NCI-H2196 treated with DMSO at 0.1 percent for 48 hours (cell line): ENCODE measurements around the gene CISD3.

Experiments
- DNase-seq: peaks from one replicate; lab custom pipeline; 2025; ENCODE audit not compliant: unreplicated experiment; lab: John Stamatoyannopoulos, UW

The CISD3 gene

DNA sequence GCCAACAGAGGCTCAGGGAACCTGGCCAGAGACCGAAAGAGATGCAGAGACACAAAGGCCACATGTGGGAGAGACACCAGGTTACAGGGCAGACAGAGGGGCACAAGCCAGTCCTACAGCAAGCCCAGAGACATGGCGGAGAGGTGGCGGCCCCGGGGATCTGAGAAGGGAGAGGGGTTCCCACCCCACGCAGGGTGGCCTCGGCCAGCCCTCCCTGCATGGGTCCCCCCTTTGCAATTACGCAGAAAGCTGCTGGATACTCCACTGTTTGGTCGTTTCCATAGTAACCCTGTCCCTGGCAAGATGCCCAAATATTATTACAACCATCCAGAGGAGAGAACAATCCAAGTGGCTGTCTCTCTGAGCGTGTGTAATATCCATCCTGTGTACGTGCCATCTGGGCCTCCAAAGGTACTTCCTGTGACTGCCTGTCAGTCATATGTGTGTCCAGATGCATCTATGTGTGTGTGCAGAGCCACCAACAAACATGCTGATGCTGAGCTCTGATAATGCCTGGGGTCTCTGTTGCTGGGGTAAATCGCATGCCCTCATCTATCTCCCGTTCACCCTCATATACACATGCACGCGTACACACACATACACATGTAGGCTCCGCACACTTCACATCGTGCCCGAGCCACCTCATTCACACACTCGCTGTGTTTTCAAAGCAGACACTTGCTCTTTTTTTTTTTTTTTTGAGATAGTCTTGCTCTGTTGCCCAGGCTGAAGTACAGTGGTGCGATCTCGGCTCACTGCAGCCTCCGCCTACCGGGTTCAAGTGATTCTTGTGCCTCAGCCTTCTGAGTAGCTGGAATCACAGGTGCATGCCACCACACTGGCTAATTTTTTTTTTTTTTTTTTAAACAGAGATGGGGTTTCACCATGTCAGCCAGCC is 12.5 kb downstream of the CISD3 start:
- peak; percentile 34 for DNase-seq

DNA sequence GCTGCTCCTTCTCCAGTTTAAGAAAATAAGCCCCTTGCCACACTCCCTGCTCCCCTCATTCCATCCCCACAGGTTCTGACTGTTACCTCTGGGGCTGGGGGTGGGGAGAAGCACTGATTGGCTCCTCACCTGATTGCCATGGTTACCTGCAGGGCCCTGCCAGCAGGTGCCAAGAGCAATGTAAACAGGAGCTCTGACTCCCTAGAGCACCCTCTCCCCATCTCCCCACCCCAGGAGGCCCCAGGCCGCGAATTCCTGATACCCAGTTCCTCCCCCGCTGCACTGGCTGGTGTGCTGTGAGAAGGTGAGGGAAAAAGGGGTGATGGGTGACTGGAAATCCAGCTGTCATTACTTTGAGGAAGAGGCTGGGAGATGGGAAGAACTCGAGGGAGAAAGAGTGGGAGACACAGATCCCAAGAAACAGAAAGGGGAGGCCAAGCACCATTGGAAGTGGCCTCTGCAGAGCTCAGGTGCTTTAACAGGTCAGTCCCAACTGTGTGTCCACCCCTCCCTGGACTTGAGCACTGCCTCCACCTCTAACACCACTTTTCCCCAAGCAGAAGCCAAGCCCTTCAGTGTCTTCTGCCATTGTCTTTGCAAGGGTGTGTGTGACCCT is 13.5 kb downstream of the CISD3 start:
- DNase-seq: peak; percentile 11

DNA sequence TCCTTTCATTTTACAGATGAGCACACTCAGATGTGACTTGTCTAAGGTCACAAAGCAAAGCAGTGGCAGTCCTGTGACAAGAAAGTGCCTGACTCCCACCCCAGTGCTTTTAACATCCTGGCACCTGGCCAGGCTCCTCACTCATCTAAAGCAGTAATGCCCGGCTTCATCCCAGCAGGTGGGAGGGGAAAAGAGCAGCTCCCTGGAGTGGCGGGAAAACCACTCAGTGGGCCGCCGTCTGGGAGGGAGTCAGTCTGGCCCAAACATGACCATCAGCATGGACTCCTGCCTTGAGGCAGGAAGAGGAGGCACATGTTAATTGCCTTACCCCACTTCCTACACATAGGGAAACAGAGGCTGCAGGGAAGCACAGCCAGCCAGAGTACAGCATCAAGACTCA is 15.4 kb downstream of the CISD3 start:
- DNase-seq: no peak

DNA sequence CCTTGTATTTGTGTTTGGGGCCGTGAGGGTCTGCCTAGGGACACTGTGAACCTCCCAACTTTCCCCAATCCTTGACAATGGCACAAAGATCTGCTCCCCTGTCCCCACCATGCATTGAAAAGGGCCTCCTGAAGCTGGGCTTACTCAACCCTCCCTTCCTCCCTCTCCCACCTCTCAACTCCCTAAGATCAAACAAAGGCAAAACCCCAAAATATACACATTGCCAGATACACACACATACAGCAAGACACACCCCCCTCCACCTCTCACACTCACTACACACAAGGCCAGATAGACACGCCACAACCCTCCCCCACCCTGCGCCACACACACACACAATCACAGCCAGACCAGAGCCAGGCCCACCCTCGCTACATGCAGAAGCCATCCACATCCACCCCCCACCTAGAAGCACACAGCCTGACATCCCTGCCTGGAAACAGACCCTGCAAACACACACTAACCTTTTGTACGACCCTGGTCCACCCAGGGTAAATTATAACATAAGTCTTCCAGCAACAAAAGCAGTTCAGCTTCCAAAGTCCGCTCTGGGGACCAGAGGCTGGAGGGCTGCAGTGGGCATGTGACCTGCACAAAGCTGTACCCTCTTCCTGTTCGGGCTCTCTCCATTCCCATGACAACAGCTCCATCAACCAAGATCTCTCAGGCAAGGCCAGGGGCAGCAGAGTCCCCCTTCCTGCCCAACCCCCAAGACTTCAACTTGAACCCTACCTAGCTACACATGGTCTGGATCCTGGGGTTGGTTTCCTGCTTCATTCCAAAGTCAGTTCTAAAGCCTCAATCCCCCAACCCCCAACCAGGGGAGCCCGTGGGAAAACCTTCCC is 16.1 kb downstream of the CISD3 start:
- DNase-seq: no peak

DNA sequence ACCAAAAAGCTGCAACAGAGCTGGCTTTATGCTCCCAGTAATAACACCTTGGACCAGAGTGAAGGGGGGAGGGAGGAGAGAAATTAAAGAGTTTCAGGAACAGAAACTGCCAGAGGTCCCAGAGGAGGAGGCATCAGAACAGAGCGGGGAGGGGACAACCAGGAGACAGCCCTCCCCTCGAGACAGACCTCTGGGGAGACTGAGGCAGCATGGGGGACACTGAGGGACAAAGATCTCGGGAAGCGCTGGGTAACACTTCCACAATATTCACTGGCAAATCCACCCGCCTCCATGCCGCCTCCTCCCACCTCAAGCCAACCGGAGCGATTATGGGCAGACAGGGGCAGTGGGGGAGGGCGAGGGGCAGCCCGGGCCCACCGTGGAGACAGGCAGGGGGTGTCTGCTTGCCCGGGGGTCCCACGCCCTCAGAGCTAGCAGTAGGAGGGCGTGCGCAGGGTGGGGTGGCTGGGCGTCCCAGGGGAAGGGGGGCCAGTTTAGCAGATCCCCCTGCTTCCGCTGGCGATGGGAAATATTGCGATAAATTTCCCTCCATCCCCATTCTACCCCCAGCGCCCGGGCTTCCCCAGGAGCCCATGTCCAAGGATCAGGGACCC is 16.8 kb downstream of the CISD3 start:
- no peak for DNase-seq

DNA sequence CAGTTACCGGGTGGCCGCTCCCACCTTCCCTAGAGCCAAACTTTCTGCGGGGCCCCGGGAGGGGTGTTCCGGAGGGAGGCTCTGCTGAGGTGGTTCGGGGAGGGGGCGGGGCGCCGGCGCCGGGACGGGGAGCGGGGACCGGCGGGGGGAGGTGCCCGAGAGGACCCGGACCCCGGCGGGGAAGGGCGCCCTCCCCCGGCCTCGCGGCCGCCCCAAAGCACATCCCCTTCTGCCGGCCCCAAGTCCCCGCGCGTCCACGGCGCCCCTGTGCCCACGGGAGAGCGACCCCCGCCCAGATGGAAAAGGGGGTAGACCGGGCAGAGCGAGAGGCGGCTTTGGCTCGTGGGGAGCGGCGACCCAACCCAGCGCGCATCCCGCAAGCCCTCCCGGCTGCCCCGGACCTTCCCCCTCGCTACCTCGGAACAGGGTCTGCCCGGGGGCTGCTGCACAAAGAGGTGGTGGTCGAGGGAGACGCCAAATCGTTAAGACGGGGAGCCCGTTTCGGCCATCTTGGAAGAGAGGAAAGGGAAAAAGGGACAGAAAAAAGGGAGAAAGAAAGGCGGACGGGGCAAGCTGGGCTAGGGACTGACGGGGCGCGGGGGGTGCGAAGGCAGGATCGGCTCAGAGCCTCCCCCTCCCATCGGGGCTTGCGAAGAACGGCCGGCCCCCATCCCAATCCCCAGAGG is 17.5 kb downstream of the CISD3 start:
- no peak for DNase-seq

DNA sequence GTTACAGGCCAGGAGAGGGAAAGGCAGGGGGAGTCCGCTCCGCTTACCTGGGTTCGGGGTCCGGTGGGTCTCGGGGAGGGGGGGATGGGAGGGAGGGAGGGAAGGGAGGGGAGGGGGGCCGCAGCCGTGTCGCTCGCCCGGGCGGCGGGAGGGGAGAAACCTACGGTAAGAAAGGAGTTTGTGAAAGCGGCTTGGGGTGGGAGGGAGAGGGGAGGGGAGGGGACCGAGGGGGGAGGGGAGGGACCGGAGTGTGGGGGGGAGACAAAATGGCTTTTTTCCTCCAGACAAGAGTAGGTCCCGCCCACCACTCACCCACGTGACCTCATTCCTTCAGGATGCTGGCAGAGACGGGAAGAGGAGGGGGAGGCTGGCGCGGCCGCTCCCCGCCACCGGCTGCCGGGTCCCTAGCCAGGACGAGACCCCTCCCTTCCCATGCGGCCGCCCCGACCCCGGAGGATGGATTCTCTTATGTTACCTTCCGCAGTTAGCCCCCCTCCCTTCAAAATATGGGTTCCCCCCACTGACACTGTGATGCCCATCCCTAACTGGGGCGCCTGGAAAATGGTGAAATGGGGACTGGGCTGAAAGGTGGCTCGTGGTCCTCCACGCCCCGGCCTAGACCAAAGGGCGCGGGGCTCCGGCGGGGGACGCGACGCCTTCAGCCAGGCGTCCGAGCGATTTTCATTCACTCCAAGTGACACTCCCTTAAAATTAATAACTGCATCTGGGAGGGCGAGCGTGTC is 18.2 kb downstream of the CISD3 start, which contains the start of gene PCGF2:
Gene PCGF2 (minus strand): TSS at position 188 of the 743 bp plus-strand sequence. CDS start 7,934 bp downstream, outside the sequence.
- DNase-seq: peak; percentile 14

DNA sequence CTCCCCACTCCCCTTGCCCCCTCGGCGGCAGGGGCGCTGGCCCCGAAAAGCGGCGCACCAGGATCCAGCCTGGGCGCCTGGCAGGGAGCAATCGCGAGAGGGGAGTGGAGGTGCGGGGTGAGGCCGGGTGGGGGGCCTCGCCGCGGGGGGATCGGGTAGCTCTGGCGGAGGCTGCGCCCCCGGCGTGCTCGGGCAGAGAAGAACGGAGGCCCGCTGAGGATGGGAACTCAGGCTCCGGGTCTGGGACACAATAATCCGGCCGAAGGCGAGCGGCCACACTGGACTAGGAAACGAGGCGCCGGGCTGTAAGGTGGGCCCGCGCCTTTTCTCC is 18.7 kb downstream of the CISD3 start:
- no peak for DNase-seq

DNA sequence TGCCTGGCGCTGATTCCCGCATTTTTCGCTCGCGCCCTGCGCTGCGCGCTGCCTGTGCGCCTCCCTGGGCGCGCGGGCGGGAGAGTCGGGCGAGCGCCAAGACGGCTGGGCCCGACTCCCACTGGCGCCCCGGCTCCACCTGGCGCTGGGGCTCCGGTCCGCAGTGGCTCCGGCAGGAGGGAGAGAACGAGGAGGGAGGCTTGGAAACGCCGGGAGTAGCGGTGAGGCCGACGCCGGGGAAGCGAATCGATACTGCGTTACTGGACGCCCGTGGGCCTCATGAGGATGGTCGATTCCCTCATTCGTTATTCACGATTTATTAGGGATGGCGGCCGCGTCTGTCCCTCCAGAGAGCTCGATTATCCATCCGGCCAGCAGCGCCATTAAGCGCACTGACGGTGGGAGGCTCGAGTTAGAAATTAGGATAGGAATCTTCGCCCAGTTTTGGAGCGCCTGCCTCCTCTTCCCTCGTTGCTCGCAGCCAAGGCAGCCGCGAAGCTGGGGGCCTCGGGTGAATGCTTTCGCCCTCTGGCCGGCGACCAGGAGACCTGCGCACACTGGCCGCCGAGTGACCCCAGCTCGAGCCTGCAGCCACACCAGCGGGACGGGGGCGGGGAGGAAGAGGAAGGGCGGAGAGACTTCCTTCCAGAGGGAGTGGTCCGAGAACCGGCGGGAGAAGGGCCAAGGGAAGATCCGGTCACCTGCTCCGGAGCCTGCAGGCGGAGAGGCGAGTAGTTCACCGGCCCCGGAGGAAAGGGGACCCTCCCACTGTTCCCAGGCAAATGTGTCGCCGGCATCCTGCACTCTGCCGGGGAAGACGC is 19.3 kb downstream of the CISD3 start:
- peak; percentile 33 for DNase-seq

DNA sequence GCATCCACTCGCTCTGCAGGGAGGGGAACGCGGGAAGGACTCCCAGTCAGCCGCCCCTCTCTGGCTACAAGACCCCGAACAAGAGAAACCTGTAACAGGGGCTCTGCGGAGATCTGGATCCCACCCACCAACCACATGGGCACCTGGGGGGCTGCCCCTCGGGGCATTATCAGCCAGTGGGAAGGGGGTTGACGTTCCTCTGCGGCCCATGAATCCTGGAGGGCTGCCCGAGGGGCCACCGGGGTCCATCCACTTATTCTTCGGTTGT is 19.8 kb downstream of the CISD3 start:
- no peak for DNase-seq

DNA sequence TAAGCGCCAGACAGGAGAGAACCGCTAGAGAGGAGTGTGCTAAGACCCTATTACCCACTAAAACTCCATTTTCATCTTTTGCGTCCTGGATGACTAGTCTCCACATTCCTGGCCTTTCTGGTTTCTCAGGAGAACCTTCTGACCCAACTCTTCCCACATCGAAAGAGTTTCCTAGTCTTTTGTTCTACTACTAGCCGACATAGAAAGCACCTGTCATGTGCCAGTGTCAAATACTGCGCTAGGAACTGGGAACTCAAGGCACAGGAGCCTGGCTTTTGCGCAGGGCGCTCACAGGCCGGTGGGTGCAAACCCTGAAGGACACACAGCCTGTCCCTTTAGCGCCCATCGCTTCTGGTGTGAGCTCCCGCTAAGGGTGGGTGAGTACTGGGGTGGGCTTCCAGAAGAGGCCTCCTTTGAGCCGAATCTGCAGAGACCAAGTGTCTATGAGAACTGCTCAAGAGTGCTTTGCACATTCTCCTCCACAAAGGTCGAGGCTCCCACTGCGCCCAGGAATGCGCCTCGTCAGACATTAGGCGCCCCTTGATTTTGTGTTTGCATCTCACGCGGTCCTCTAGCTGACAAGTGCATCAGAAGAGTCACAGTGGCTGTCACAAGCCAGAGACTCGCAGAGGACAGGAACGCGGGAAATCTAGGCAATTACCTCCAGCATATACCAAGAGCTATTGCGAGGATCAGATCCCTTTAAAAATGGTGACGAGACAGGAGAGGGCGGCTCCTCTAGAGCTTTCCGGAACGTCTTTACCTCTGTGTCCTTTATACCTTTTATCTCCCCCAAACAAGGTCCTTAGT is 20.4 kb downstream of the CISD3 start:
- no peak for DNase-seq

DNA sequence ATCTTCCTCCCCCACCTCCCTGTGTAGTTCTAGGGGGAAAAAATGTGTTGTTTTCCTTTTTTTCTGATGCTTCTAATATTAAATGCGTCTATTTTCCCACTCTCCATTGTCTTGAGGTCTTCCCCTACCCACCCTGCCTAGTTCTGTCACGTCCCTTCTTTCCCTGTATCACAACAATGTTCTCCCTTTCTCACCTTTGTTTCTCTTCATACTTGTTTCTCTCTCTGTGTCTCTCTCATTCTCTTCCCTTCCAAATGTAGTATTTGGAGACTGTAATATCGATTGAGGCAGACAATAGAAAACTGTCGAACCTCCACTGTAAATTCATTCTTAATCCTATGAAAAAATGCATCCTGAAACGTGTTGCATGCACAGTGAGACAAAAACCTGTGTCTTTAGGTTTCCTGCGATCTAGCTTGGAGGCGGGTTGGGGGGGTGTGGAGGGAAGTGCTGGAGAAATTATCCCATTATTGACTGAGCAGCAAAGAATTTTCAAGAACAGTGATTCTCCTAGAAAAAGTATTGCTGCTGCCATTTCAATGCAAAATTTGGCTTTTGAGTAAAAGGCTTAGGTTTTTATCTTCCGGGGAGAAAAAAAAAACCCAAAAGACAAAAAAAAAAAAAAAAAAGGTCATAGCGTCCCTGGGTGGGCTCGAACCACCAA is 21.1 kb downstream of the CISD3 start:
- DNase-seq: no peak

DNA sequence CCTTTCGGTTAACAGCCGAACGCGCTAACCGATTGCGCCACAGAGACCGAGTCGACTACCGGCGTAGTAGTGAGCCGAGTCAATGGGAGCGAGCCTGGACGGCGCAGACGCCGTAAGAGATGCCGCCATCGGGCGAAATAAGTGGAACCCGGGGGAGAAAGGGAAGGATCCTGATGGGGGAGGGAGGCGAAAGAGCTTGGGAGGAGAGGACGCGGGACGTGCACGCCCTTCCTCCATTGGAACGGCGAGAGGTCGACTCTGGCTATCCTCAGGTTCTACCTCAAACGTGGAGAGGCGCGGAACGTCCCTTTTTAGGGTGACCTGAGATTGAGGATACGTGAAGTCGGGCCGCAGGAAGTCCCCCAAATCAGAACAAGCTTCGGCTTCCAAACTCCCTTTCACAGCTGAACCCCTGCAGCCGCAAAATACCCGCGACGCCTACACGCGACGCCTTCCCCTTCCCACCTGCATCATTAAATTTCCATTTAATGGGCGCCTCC is 21.7 kb downstream of the CISD3 start:
- peak; percentile 43 for DNase-seq

DNA sequence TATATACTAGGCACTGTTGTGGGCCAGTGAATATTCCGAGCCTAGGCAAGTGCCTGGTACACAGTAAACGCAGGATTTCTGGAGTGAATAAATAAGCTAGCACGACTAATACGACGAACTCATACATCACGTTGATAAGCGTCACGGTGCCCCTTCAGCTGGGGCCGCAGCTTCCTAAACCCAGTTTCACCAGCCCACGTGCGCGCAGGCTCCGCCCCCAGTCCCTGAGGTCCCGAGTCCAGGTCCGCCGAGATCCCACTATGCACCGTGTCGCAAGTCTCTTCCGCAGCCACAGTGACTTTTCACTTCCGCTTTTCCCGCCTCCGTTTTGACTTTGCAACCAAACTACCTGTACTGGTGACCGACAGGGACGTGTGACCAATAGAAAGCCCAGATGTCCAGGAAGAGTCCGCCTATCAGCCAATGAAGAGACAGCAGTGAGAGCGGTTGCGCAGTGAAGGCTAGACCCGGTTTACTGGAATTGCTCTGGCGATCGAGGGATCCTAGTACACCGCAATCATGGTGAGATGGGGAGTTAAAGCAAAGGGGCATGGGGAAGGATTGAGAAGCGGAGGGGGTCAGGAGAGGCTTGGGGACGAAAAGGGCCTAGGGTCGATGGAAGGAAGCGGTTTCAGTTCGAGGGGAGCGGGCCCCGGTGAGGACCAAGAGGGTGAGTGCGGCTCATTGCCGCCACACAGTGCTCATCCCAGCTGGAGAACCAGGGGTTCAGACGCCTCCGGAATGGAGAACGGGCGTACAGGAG is 22.3 kb downstream of the CISD3 start, which contains the start of gene PSMB3:
Gene PSMB3 (plus strand): TSS at position 434 of the 763 bp plus-strand sequence. CDS start 86 bp downstream, at position 520.
- peak; percentile 91 for DNase-seq

DNA sequence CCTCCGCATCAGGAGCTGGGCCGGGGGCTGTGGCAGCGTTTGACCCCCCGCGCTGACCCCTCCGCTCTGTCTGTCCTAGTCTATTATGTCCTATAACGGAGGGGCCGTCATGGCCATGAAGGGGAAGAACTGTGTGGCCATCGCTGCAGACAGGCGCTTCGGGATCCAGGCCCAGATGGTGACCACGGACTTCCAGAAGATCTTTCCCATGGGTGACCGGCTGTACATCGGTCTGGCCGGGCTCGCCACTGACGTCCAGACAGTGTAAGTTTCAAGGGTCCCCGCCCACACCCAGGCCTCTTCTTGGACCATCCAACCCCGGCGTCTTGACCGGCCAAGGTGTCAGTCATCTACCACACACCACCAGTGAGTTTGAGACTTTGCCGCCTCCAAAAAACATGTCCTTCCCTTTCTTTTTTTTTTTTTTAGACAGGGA is 22.9 kb downstream of the CISD3 start:
- no peak for DNase-seq

DNA sequence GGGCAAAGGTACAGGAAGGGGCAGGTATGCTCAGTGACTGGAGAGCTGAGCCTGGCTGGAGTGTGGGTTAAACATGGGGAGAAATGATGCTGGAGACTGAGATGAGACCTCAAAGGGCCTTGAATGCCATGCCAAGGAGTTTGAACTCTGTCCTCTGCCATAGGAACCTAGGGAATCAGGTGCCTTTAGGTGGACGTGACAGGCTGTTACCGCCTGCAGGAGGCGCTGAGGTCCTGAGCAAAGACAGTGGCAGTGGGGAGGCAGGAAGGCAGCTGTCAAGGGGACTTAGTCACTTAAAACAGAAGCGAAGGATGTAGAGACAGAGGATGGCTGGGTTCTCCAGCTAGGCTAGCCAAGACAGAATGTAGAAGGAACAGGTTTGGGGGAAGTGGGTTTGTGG is 31.5 kb downstream of the CISD3 start:
- no peak for DNase-seq

DNA sequence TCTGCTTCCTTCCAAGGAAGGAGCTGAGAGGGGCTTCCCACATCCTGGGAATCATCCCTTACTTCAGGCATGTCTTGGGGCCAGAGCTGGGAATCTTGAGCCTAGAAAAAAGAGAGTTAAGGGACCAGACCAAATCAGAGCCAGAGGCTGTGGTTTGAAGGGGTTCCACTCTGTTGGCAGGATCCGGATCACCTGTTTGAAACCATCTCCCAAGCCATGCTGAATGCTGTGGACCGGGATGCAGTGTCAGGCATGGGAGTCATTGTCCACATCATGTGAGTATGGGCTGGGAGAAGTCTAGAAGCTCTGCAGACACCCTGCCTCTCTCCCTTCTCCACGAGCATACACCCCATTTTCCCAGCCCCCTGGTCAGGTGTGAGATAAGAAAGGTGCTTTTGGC is 32.1 kb downstream of the CISD3 start:
- no peak for DNase-seq
